Neural progenitor cell (in vitro differentiated cells): ENCODE results near the gene BANF1.

Experiments
- EZH2 ChIP-seq: fragments of 200-600 bp; sonication (generic); IDR thresholded peaks from 2 replicates; pipeline ENCODE4 v1.6.1; 2017; ENCODE audit warnings: antibody characterized with exemption, mild to moderate bottlenecking, moderate library complexity
- EZH2phosphoT487 ChIP-seq: fragments of 200-600 bp; sonication (generic); IDR thresholded peaks from 2 replicates; pipeline ENCODE4 v1.6.1; 2017; ENCODE audit warnings: antibody characterized with exemption
- TF ChIP-seq, protein P1 (sequence below): fragments of 200-600 bp; sonication (generic); IDR thresholded peaks from 2 replicates; pipeline ENCODE4 v1.5.1; 2017; ENCODE audit warnings: antibody characterized with exemption, mild to moderate bottlenecking

DNA sequence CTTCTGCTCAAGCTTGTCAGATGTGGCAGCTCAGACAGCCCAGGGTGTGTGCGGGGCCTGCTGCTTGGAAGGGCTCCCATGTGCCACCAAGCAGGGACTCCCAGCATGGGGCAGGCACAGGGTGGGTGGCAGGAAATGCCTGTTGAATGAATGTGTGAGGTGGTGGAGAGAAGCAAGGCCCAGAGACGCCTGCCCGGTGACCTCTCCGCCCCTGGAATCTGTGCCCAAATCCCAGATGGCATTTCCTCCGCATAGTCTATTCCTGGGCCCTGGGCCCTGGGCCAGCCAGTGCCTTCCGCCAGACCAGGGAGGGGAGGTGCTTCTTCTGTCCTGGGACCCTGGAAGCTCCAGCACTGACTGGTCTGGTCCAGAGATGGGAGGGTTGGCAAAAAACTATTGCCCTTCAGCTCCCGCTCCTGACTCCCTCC, 13.2 kb downstream of the BANF1 start:
- TF ChIP-seq, protein P1, sequence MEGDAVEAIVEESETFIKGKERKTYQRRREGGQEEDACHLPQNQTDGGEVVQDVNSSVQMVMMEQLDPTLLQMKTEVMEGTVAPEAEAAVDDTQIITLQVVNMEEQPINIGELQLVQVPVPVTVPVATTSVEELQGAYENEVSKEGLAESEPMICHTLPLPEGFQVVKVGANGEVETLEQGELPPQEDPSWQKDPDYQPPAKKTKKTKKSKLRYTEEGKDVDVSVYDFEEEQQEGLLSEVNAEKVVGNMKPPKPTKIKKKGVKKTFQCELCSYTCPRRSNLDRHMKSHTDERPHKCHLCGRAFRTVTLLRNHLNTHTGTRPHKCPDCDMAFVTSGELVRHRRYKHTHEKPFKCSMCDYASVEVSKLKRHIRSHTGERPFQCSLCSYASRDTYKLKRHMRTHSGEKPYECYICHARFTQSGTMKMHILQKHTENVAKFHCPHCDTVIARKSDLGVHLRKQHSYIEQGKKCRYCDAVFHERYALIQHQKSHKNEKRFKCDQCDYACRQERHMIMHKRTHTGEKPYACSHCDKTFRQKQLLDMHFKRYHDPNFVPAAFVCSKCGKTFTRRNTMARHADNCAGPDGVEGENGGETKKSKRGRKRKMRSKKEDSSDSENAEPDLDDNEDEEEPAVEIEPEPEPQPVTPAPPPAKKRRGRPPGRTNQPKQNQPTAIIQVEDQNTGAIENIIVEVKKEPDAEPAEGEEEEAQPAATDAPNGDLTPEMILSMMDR: no peak
- no peak for TF ChIP-seq EZH2
- TF ChIP-seq EZH2phosphoT487: no peak
